Measurements from ENCODE around the gene MRE11. TPM values are rescaled to one million over a fixed set of nuclear protein-coding genes. Genes with fewer than 3 reads are reported as not detected.

MRE11 gene
- total and polyA plus RNA-seq, 10 of the 15 experiments (the other 5 are each of a cell fraction or from before 2014, with no cell fraction given): 16.2 to 39.2 (median 26.9) TPM

DNA sequence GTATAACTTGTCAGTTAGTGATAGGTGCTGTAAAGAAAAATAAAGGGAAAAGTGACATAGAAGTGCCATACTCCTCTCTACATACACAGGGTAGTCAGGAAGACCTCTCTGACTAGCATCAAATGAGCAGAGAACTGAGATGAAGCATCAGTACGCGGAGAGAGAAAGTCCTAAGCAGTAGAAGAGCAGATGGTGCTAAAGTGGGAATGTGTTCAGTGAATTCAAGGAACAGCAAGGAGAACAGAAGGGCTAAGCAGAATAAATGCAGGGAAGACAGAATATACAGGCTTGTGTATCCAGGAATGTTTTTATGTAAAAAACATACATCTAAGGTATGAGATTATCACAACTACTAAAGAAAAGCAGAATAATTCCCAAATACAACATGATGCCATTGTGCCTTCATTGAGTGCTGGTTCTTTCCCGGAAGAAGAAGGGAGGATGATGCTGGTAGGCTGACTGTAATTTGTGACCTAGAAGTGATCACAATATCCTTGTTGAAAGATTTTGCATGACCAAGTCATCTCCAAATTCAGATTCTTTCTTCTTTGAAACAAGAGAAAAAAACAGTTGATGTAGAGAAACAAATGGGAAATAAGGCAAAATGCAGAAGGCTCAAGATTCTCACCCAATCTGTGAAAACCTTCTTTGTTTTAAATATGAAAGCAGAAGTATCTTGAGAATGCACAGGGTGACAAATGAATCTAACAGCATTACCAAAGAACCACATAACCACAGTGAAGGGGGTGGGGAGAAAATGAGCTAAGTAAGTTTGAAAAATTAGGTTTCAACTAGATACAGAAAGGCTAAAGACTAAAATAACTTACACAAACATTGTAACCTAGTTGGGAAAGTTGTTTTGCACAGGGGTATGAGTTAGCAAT lies 20.5 kb downstream of the MRE11 start:
- in situ Hi-C loops (cut with MboI) (no loop called here), intact Hi-C loops (cut with micrococcal nuclease; ENCODE audit: unreplicated experiment) (loop anchor here (1.0 to 10.0 kb wide), 3 partner anchors 20 to 938 kb away; partner anchors contain the start of genes ANKRD49 and MRE11)
- BruUV-seq (replicated peaks): TSS peak; percentile 35
- Histone ChIP-seq H3K4me2 (ENCODE audit: control insufficient read depth, insufficient read depth) (peak overlapping the region; percentile 48), H3K27me3 (replicated peaks in 1 of 2; ENCODE audit: control insufficient read depth in 2 of 2, insufficient read depth in 2 of 2, low read length in 1 of 2) (no peaks in the 10 kb centered on the region), H4K20me1 (ENCODE audit: control insufficient read depth, insufficient read depth) (no peaks in the 10 kb centered on the region), H3K79me2 (ENCODE audit: control insufficient read depth, insufficient read depth, low read length) (no peaks in the 10 kb centered on the region; the same call in 1 of the 2 replicates), H3K4me1 (ENCODE audit: control insufficient read depth, insufficient read depth, low read length) (peaks cover 48% of the 10 kb centered on the region), H3K9me3 (replicated peaks; ENCODE audit: control insufficient read depth, insufficient read depth, low read length) (no peaks in the 10 kb centered on the region; the same call in 2 of the 3 replicates), H3K9ac (ENCODE audit: control insufficient read depth, insufficient read depth, low read length) (no peak overlapping the region), H3K36me3 (ENCODE audit: control insufficient read depth in 2 of 2, insufficient read depth in 2 of 2, low read length in 1 of 2) (peaks cover 0 to 3% of the 10 kb centered on the region in 2 experiments; a peak in 1 of 4 replicates), H2AFZ (ENCODE audit: control insufficient read depth, low read depth, low read length) (peak overlapping the region; percentile 24), H3K4me3 (peak overlapping the region; percentile 11; the same call in 1 of the 2 replicates), H3K27ac (ENCODE audit: control insufficient read depth, insufficient read depth) (peak overlapping the region; percentile 69)
- ChIA-PET CTCF (interaction anchor here (0.8 to 2.1 kb wide), 4 partner anchors 19 to 130 kb away, joined by 3 to 7 read pairs (median 4); no protein-coding TSS in a partner anchor), RAD21 (ENCODE audit: unreplicated experiment) (interaction anchor here (0.7 to 1.6 kb wide), 9 partner anchors 14 to 130 kb away, joined by 3 to 12 read pairs (median 4); no protein-coding TSS in a partner anchor), POLR2A (interaction anchor here (0.5 to 1.0 kb wide), 3 partner anchors 19 to 762 kb away, joined by 3 to 6 read pairs (median 3); no protein-coding TSS in a partner anchor), SMC1A (ENCODE audit: uncharacterized antibody, unreplicated experiment) (interaction anchor here (0.5 to 1.9 kb wide), 12 partner anchors 9 to 109 kb away, joined by 3 to 12 read pairs (median 3); partner anchors contain the start of genes ANKRD49 and MRE11)
- peak; percentile 88 for DNase-seq (ENCODE audit: low read depth, low spot score)
- 67% methylated on average over 3 of the region's 3 CpGs for WGBS (ENCODE audit: insufficient coverage, insufficient replicate concordance, low lambda C conversion rate, missing lambda C conversion rate)
- peak; percentile 94 for FAIRE-seq
- peak; percentile 82 for ATAC-seq
- TF ChIP-seq BMI1 (IDR thresholded peaks at IDR 0.05; ENCODE audit: borderline replicate concordance): peak; percentile 84
- peak; percentile 74; the same call in 1 of the 2 replicates for TF ChIP-seq TBL1XR1 (IDR thresholded peaks at IDR 0.05; ENCODE audit: low read depth, low read length)
- no peak for TF ChIP-seq SREBF1 (IDR thresholded peaks at IDR 0.05; ENCODE audit: low read length)
- no peak for TF ChIP-seq ZNF274 (IDR thresholded peaks at IDR 0.05; ENCODE audit: insufficient read depth, insufficient read length)
- peak; percentile 49; the same call in 1 of the 2 replicates for TF ChIP-seq IRF4 (IDR thresholded peaks at IDR 0.05; ENCODE audit: low read depth, low read length)
- peak; percentile 86 for TF ChIP-seq JUNB (IDR thresholded peaks at IDR 0.05)
- TF ChIP-seq, protein P1, sequence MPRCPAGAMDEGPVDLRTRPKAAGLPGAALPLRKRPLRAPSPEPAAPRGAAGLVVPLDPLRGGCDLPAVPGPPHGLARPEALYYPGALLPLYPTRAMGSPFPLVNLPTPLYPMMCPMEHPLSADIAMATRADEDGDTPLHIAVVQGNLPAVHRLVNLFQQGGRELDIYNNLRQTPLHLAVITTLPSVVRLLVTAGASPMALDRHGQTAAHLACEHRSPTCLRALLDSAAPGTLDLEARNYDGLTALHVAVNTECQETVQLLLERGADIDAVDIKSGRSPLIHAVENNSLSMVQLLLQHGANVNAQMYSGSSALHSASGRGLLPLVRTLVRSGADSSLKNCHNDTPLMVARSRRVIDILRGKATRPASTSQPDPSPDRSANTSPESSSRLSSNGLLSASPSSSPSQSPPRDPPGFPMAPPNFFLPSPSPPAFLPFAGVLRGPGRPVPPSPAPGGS (IDR thresholded peaks at IDR 0.05; ENCODE audit: borderline replicate concordance, insufficient read depth, low read depth, low read length, poor library complexity, severe bottlenecking): no peak
- TF ChIP-seq ZNF24 (IDR thresholded peaks at IDR 0.05): peak; percentile 18; the same call in 1 of the 2 replicates
- TF ChIP-seq CHD1 (IDR thresholded peaks at IDR 0.05; ENCODE audit: low read depth, low read length): no peak
- TF ChIP-seq PML (IDR thresholded peaks at IDR 0.05; ENCODE audit: low read length): no peak; the same call in 1 of the 2 replicates
- TF ChIP-seq, protein P2, sequence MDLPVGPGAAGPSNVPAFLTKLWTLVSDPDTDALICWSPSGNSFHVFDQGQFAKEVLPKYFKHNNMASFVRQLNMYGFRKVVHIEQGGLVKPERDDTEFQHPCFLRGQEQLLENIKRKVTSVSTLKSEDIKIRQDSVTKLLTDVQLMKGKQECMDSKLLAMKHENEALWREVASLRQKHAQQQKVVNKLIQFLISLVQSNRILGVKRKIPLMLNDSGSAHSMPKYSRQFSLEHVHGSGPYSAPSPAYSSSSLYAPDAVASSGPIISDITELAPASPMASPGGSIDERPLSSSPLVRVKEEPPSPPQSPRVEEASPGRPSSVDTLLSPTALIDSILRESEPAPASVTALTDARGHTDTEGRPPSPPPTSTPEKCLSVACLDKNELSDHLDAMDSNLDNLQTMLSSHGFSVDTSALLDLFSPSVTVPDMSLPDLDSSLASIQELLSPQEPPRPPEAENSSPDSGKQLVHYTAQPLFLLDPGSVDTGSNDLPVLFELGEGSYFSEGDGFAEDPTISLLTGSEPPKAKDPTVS (IDR thresholded peaks at IDR 0.05; ENCODE audit: low read depth, low read length): no peak
- 0 out of 2 replicates have a peak, but pooled peaks have one; percentile 71 for TF ChIP-seq EZH2 (IDR thresholded peaks at IDR 0.05; ENCODE audit: borderline replicate concordance, control insufficient read depth, low read depth, low read length)
- peak; percentile 64 to 78; a peak in 3 of 4 replicates for TF ChIP-seq BHLHE40 (IDR thresholded peaks at IDR 0.05; ENCODE audit: borderline replicate concordance in 1 of 2, low read depth in 2 of 2, low read length in 1 of 2)
- TF ChIP-seq IKZF2 (IDR thresholded peaks at IDR 0.05): peak; percentile 85 to 92; a peak in 3 of 4 replicates
- TF ChIP-seq, protein P3, sequence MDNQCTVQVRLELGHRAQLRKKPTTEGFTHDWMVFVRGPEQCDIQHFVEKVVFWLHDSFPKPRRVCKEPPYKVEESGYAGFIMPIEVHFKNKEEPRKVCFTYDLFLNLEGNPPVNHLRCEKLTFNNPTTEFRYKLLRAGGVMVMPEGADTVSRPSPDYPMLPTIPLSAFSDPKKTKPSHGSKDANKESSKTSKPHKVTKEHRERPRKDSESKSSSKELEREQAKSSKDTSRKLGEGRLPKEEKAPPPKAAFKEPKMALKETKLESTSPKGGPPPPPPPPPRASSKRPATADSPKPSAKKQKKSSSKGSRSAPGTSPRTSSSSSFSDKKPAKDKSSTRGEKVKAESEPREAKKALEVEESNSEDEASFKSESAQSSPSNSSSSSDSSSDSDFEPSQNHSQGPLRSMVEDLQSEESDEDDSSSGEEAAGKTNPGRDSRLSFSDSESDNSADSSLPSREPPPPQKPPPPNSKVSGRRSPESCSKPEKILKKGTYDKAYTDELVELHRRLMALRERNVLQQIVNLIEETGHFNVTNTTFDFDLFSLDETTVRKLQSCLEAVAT (IDR thresholded peaks at IDR 0.05): peak; percentile 96
